MM.1S (cell line): Measurements from ENCODE around the gene GLRA3.
A peak's percentile ranks its signal among the peaks of the same experiment; 100 is the strongest.

ENCODE experiments used
- DNase-seq: peaks from one replicate; pipeline ENCODE4 v3.0.0-alpha.2; 2015
- H2AFZ ChIP-seq: fragments of 300-600 bp; sonication (generic); 2 replicates; pipeline ENCODE4 v1.6.0; 2016; ENCODE audit warnings: antibody characterized with exemption, low read length
- H3F3A ChIP-seq: fragments of 300-600 bp; sonication (generic); 2 replicates; pipeline ENCODE4 v1.6.1; 2016; ENCODE audit warnings: mild to moderate bottlenecking, antibody characterized with exemption, low read length, moderate library complexity, mixed read lengths; ENCODE audit not compliant: insufficient read depth
- H3K27ac ChIP-seq: fragments of 300-600 bp; sonication (generic); 2 replicates; pipeline ENCODE4 v1.5.1; 2016; ENCODE audit warnings: mild to moderate bottlenecking, low read length
- H3K27me3 ChIP-seq: fragments of 300-600 bp; sonication (generic); replicated peaks from 2 replicates; pipeline ENCODE4 v1.6.0; 2016; ENCODE audit warnings: low read length; ENCODE audit not compliant: insufficient read depth
- H3K36me3 ChIP-seq: fragments of 300-600 bp; sonication (generic); replicated peaks from 2 replicates; pipeline ENCODE4 v1.6.1; 2016; ENCODE audit warnings: mild to moderate bottlenecking, low read length, mixed read lengths; ENCODE audit not compliant: insufficient read depth
- H3K4me1 ChIP-seq: fragments of 300-600 bp; sonication (generic); 2 replicates; pipeline ENCODE4 v1.6.1; 2016; ENCODE audit warnings: low read length, mixed read lengths
- H3K4me2 ChIP-seq: fragments of 300-600 bp; sonication (generic); 2 replicates; pipeline ENCODE4 v1.6.0; 2016; ENCODE audit warnings: low read depth, low read length
- H3K4me3 ChIP-seq: fragments of 300-600 bp; sonication (generic); 2 replicates; pipeline ENCODE4 v1.5.1; 2016; ENCODE audit warnings: low read length, mixed read lengths
- H3K79me2 ChIP-seq: fragments of 300-600 bp; sonication (generic); 2 replicates; pipeline ENCODE4 v1.6.1; 2016; ENCODE audit warnings: mixed run types, low read length, mixed read lengths
- H3K9ac ChIP-seq: fragments of 300-600 bp; sonication (generic); 2 replicates; pipeline ENCODE4 v1.6.1; 2016; ENCODE audit warnings: low read length, mixed read lengths
- H3K9me2 ChIP-seq: fragments of 300-600 bp; sonication (generic); replicated peaks from 2 replicates; pipeline ENCODE4 v1.6.1; 2016; ENCODE audit warnings: mild to moderate bottlenecking, low read length, mixed read lengths; ENCODE audit not compliant: insufficient read depth
- H3K9me3 ChIP-seq: fragments of 300-600 bp; sonication (generic); replicated peaks from 2 replicates; pipeline ENCODE4 v1.6.1; 2016; ENCODE audit warnings: mild to moderate bottlenecking, low read length, mixed read lengths; ENCODE audit not compliant: insufficient read depth
- H4K20me1 ChIP-seq: fragments of 300-600 bp; sonication (generic); 2 replicates; pipeline ENCODE4 v1.6.1; 2016; ENCODE audit warnings: mild to moderate bottlenecking, low read length, moderate library complexity, mixed read lengths; ENCODE audit not compliant: insufficient read depth
- CTCF ChIP-seq: fragments of 300-600 bp; sonication (generic); IDR thresholded peaks from 2 replicates; pipeline ENCODE4 v1.5.1; 2016; ENCODE audit warnings: antibody characterized with exemption, low read length, mixed read lengths
- EZH2 ChIP-seq: fragments of 300-600 bp; sonication (generic); optimal IDR thresholded peaks from 2 replicates; pipeline ENCODE3; 2017; ENCODE audit warnings: low read depth, mild to moderate bottlenecking, antibody characterized with exemption, low read length, mixed read lengths
- EZH2phosphoT487 ChIP-seq: fragments of 300-600 bp; sonication (generic); IDR thresholded peaks from 2 replicates; pipeline ENCODE4 v1.6.1; 2018; ENCODE audit warnings: antibody characterized with exemption, low read length

Gene GLRA3

DNA sequence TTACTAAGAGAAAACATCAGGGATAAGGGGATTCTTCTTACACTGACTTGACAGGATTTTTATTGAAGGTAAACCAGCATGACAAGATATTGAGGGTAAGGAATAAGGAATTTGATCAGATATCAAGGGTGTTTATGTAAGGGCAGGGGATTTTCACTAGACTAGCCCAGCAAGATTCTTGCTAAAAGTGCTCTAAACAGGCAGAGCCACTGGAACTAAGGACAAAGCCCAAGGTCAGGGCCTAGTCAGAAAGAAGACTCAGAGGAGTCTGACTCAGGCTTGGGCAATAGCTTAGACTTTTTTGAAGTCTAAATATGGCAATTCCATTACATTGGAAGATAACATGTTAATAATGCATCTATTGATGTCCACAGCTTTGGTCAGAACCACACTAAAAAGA is 6.5 kb upstream of the GLRA3 start:
- Histone ChIP-seq H3K27ac (peak overlapping the region; percentile 72; the same call in 1 of the 2 replicates), H3F3A (peaks cover 11% of the 10 kb centered on the region; the same call in 1 of the 2 replicates), H3K79me2 (no peaks in the 10 kb centered on the region), H3K9me3 (no peaks in the 10 kb centered on the region), H3K9me2 (no peaks in the 10 kb centered on the region), H2AFZ (peak overlapping the region; percentile 18; the same call in 1 of the 2 replicates), H3K4me1 (peaks cover 29% of the 10 kb centered on the region), H3K36me3 (no peaks in the 10 kb centered on the region), H3K4me2 (peak overlapping the region; percentile 55), H3K27me3 (no peaks in the 10 kb centered on the region), H4K20me1 (no peaks in the 10 kb centered on the region), H3K4me3 (no peak overlapping the region), H3K9ac (no peak overlapping the region)
- DNase-seq: no peak
- TF ChIP-seq EZH2 (no peak), EZH2phosphoT487 (no peak), CTCF (no peak)

DNA sequence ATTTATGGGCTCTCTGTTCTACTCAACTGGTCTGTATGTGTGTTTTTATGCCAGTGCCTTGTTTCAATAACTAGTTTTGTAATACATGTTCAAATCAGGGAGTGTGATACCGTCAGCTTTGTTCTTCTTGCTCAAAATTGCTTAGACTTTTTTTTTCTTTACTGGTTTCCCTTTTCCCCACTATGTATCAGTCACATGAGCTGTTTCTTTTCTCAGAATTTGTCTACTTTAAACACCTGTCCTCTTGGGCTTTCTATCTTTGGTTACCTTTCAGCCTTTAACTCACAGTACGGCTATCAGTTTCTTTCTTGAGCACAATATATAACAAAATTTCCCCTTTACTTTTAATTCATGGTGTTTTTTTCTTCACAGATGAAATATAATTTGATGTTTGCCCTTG is 5.4 kb upstream of the GLRA3 start:
- Histone ChIP-seq H3K36me3 (no peaks in the 10 kb centered on the region), H3K9ac (peak overlapping the region; percentile 13; the same call in 1 of the 2 replicates), H3K9me2 (no peaks in the 10 kb centered on the region), H4K20me1 (no peaks in the 10 kb centered on the region), H2AFZ (peak overlapping the region; percentile 18; the same call in 1 of the 2 replicates), H3K4me1 (peaks cover 29% of the 10 kb centered on the region), H3K79me2 (no peaks in the 10 kb centered on the region), H3F3A (peaks cover 11% of the 10 kb centered on the region; the same call in 1 of the 2 replicates), H3K9me3 (no peaks in the 10 kb centered on the region), H3K27ac (peak overlapping the region; percentile 72), H3K27me3 (no peaks in the 10 kb centered on the region), H3K4me2 (peak overlapping the region; percentile 55), H3K4me3 (peak overlapping the region; percentile 38; the same call in 1 of the 2 replicates)
- DNase-seq: peak; percentile 85
- no peak for TF ChIP-seq CTCF
- no peak for TF ChIP-seq EZH2phosphoT487
- no peak for TF ChIP-seq EZH2

DNA sequence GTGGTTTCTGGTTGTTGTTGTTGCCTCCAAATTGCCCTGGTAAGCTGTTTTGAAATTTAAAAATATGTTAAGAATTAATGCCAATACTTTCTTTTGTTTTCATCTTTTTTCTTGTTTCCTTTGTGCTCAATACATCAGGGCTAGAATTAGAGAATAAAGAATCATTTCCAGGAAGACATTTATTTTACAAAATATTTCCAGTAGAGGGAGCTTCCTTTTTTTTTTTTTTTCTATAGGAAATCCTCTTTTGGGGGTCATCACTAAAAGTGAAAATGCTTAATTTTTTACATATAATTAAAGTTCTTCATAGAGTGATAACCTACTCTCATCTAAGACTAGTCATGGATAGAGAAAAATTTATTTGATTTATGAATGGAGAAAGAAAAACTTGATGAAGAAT is 2.4 kb downstream of the GLRA3 start:
- Histone ChIP-seq H3K4me3 (no peak overlapping the region), H2AFZ (no peak overlapping the region), H3K4me2 (no peak overlapping the region), H3K27ac (no peak overlapping the region), H3K9me2 (no peaks in the 10 kb centered on the region), H3K27me3 (no peaks in the 10 kb centered on the region), H3K9ac (no peak overlapping the region), H3K9me3 (no peaks in the 10 kb centered on the region), H3K36me3 (no peaks in the 10 kb centered on the region), H4K20me1 (no peaks in the 10 kb centered on the region), H3K79me2 (no peaks in the 10 kb centered on the region), H3K4me1 (peaks cover 7% of the 10 kb centered on the region), H3F3A (no peaks in the 10 kb centered on the region; the same call in 1 of the 2 replicates)
- no peak for DNase-seq
- TF ChIP-seq EZH2 (no peak), EZH2phosphoT487 (no peak), CTCF (peak; percentile 16; the same call in 1 of the 2 replicates)
